Parathyroid adenoma (tissue), 2 donors: Measurements from ENCODE around the gene ACOT13.

ENCODE experiments used
- H2AFZ ChIP-seq: fragments of 300-600 bp; sonication (generic); one replicate; pipeline ENCODE4 v1.7.0; 2017; ENCODE audit warnings: antibody characterized with exemption, mild to moderate bottlenecking
- H3K27ac ChIP-seq: fragments of 300-600 bp; sonication (generic); one replicate; pipeline ENCODE4 v1.7.0; 2017
- H3K27me3 ChIP-seq: fragments of 300-600 bp; sonication (generic); one replicate; pipeline ENCODE4 v1.7.0; 2017; ENCODE audit warnings: low read length; ENCODE audit not compliant: control insufficient read depth, insufficient read depth
- H3K36me3 ChIP-seq: fragments of 300-600 bp; sonication (generic); one replicate; pipeline ENCODE4 v1.7.0; 2017; ENCODE audit warnings: low read length; ENCODE audit not compliant: control insufficient read depth, insufficient read depth
- H3K4me1 ChIP-seq: fragments of 300-600 bp; sonication (generic); one replicate; pipeline ENCODE4 v1.7.0; 2017; ENCODE audit warnings: control low read depth
- H3K4me2 ChIP-seq: fragments of 300-600 bp; sonication (generic); one replicate; pipeline ENCODE4 v1.7.0; 2017; ENCODE audit warnings: low read length
- H3K4me3 ChIP-seq: fragments of 300-600 bp; sonication (generic); one replicate; pipeline ENCODE4 v1.7.0; 2017; ENCODE audit warnings: low read depth, low read length
- H3K79me2 ChIP-seq: fragments of 300-600 bp; sonication (generic); one replicate; pipeline ENCODE4 v1.7.0; 2017; ENCODE audit warnings: control low read depth
- H3K9ac ChIP-seq: fragments of 300-600 bp; sonication (generic); one replicate; pipeline ENCODE4 v1.7.0; 2017; ENCODE audit warnings: mild to moderate bottlenecking
- H3K9me3 ChIP-seq: fragments of 300-600 bp; sonication (generic); one replicate; pipeline ENCODE4 v1.7.0; 2017; ENCODE audit warnings: low read length; ENCODE audit not compliant: control insufficient read depth
- TF ChIP-seq, protein P1 (sequence below): fragments of 300-600 bp; sonication (generic); IDR thresholded peaks from one replicate; pipeline ENCODE4 v1.7.0; 2017; ENCODE audit warnings: antibody characterized with exemption, mild to moderate bottlenecking
- donor health status: primary hyperparathyroidism.

The ACOT13 gene

GRCh38 chr6:24686408-24686807, 19.5 kb downstream of the ACOT13 start:
- TF ChIP-seq, protein P1, sequence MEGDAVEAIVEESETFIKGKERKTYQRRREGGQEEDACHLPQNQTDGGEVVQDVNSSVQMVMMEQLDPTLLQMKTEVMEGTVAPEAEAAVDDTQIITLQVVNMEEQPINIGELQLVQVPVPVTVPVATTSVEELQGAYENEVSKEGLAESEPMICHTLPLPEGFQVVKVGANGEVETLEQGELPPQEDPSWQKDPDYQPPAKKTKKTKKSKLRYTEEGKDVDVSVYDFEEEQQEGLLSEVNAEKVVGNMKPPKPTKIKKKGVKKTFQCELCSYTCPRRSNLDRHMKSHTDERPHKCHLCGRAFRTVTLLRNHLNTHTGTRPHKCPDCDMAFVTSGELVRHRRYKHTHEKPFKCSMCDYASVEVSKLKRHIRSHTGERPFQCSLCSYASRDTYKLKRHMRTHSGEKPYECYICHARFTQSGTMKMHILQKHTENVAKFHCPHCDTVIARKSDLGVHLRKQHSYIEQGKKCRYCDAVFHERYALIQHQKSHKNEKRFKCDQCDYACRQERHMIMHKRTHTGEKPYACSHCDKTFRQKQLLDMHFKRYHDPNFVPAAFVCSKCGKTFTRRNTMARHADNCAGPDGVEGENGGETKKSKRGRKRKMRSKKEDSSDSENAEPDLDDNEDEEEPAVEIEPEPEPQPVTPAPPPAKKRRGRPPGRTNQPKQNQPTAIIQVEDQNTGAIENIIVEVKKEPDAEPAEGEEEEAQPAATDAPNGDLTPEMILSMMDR = no peak
- H3K9me3 ChIP-seq = no peaks in the 10 kb centered on the region
- H3K4me3 ChIP-seq = no peak overlapping the region
- H3K4me1 ChIP-seq = no peaks in the 10 kb centered on the region
- H3K27ac ChIP-seq = no peak overlapping the region
- H3K9ac ChIP-seq = no peak overlapping the region
- H2AFZ ChIP-seq = no peak overlapping the region
- no peaks in the 10 kb centered on the region for H3K36me3 ChIP-seq
- H3K4me2 ChIP-seq = no peak overlapping the region
- H3K27me3 ChIP-seq = no peaks in the 10 kb centered on the region
- H3K79me2 ChIP-seq = no peaks in the 10 kb centered on the region

GRCh38 chr6:24686946-24687345, 20.1 kb downstream of the ACOT13 start:
- TF ChIP-seq, protein P1 = no peak

DNA sequence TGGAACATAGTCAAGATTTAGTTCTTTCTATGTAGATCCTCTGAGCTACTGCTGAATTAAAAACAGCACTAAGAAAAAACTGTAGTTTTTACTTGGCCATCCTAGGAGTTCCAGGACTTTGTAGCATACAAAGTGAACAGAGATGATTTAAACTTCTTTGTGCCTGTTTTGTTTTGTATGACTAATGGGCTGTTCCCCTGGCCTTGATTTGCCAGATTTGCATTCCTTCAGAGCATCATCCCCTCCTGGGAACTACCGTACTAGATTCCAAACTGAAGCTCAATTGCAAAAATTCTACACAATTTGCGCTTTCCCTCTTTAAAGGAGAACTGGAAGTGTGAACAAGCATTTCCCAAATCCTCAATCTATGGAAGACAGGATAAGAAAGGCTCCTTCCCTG, 23.1 kb downstream of the ACOT13 start:
- Histone ChIP-seq H3K27me3 (no peaks in the 10 kb centered on the region), H2AFZ (no peak overlapping the region), H3K9ac (no peak overlapping the region), H3K79me2 (no peaks in the 10 kb centered on the region), H3K36me3 (no peaks in the 10 kb centered on the region), H3K4me1 (no peaks in the 10 kb centered on the region), H3K9me3 (no peaks in the 10 kb centered on the region), H3K4me3 (no peak overlapping the region), H3K4me2 (no peak overlapping the region), H3K27ac (no peak overlapping the region)
- TF ChIP-seq, protein P1 = no peak

More at GRCh38 chr6:24686946-24687345, 20.1 kb downstream of the ACOT13 start:
- no peaks in the 10 kb centered on the region for H3K9me3 ChIP-seq
- H2AFZ ChIP-seq = no peak overlapping the region
- no peaks in the 10 kb centered on the region for H3K36me3 ChIP-seq
- H3K27me3 ChIP-seq = no peaks in the 10 kb centered on the region
- no peak overlapping the region for H3K9ac ChIP-seq
- no peak overlapping the region for H3K4me3 ChIP-seq
- H3K27ac ChIP-seq = no peak overlapping the region
- H3K79me2 ChIP-seq = no peaks in the 10 kb centered on the region
- no peaks in the 10 kb centered on the region for H3K4me1 ChIP-seq
- no peak overlapping the region for H3K4me2 ChIP-seq

GRCh38 chr6:24690593-24690992, 23.7 kb downstream of the ACOT13 start:
- no peak overlapping the region for H3K4me2 ChIP-seq
- no peak overlapping the region for H2AFZ ChIP-seq
- no peaks in the 10 kb centered on the region for H3K4me1 ChIP-seq
- H3K9me3 ChIP-seq = no peaks in the 10 kb centered on the region
- no peak overlapping the region for H3K9ac ChIP-seq
- TF ChIP-seq, protein P1 = no peak
- H3K27me3 ChIP-seq = no peaks in the 10 kb centered on the region
- H3K79me2 ChIP-seq = no peaks in the 10 kb centered on the region
- H3K27ac ChIP-seq = no peak overlapping the region
- no peaks in the 10 kb centered on the region for H3K36me3 ChIP-seq
- no peak overlapping the region for H3K4me3 ChIP-seq

DNA sequence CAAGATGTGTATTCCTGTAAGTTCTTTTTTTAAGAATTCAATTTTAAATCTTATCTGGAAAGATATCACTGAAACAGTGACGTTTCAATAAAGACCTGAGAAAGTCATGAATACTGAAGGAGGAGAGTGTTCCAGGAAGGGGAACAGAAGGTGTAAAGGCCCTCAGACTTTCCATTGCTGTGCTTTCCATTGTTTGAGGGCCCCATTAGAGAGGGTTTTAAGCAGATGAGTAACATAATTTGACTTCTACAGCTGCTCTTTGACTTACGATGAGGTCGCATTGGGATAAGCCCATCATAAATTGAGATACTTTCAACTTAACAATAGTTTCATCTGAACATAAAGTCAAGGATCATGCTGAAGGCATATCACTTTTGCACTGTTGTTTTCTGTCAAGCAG, 24.7 kb downstream of the ACOT13 start:
- no peaks in the 10 kb centered on the region for H3K9me3 ChIP-seq

More for the DNA sequence above, 24.7 kb downstream of the ACOT13 start:
- Histone ChIP-seq H3K27ac (no peak overlapping the region), H3K36me3 (no peaks in the 10 kb centered on the region), H3K4me3 (no peak overlapping the region), H3K79me2 (no peaks in the 10 kb centered on the region), H3K4me1 (no peaks in the 10 kb centered on the region), H3K4me2 (no peak overlapping the region), H3K27me3 (no peaks in the 10 kb centered on the region), H3K9ac (no peak overlapping the region), H2AFZ (no peak overlapping the region)
- TF ChIP-seq, protein P1 = no peak
